ENCODE results near the gene RPS26. TPM values are rescaled to one million over a fixed set of nuclear protein-coding genes. Genes with fewer than 3 reads are reported as not detected.
A peak's percentile ranks its signal among the peaks of the same experiment; 100 is the strongest.

The RPS26 gene
- total and polyA plus RNA-seq, 9 of the 15 experiments (the other 6 are each of a cell fraction or from before 2014, with no cell fraction given), result 70.2 to 1,589 (median 852) TPM

DNA sequence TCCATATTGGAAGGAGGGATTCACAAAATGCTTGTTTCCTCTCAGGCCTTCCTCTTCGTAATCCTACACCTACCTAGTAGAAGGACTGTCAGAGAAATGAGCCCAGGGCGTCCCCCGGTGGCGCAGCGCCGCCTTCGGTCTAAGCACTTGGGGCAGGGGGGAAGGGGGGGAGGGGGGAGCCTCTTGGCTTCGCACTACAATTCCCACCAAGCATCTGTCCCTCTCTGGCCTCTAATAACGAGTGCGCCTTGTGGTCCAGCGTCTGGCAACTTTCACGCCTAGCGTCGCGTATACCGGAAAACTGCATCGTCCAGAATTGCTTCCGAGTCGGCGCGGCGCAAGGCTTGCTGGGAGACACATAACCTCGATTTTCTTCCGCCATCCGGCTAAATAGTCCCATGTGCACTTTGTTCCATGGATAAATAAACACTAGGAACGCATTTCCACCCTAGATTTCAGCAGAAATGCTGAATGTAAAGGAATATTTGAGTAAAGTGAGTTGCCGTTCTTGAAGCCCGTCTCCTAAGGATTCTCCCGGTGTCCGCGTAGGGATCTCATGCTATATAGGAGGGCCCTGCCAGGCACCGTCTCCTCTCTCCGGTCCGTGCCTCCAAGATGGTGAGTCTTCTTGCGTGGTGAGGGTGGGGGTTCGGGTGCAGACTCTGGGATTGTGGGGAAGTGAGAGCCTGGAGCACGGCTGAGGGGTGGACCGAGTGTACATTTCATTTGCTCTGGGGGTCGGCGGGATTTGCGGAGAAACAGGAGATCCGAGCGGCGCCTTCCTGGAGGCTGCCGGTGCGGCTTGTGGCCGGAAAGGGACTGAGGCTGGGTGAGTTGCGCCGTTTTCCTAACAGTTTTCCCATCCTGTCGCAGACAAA lies at the start of gene RPS26 (continued):
- TF ChIP-seq RFX7 (CRISPR knock-in tag; IDR thresholded peaks at IDR 0.05) (no peak), DACH1 (IDR thresholded peaks at IDR 0.05; ENCODE audit: partially characterized antibody) (no peak), BMI1 (IDR thresholded peaks at IDR 0.05; ENCODE audit: low read length) (no peak), ZNF197 (CRISPR knock-in tag; IDR thresholded peaks at IDR 0.05; ENCODE audit: low read depth) (peak; percentile 81; the same call in 1 of the 2 replicates), SNRNP70 (optimal IDR thresholded peaks at IDR 0.05; ENCODE audit: low read depth, low read length) (no peak), FOXK2 (conservative IDR thresholded peaks at IDR 0.05 in 1 of 2, IDR thresholded peaks at IDR 0.05 in 1 of 2; ENCODE audit: low read depth in 2 of 2) (peak; percentile 47 to 77; a peak in 3 of 4 replicates), NUFIP1 (IDR thresholded peaks at IDR 0.05; ENCODE audit: partially characterized antibody) (no peak), RAD21 (CRISPR knock-in tag; conservative IDR thresholded peaks at IDR 0.05 in 1 of 2, IDR thresholded peaks at IDR 0.05 in 1 of 2) (peak; percentile 65 to 79), MITF (IDR thresholded peaks at IDR 0.05) (no peak), SRSF1 (IDR thresholded peaks at IDR 0.05; ENCODE audit: low read depth, low read length) (0 out of 2 replicates have a peak, but pooled peaks have one; percentile 56), ZNF445 (CRISPR knock-in tag; IDR thresholded peaks at IDR 0.05; ENCODE audit: low read depth) (peak; percentile 64; the same call in 1 of the 2 replicates), HNRNPK (IDR thresholded peaks at IDR 0.05; ENCODE audit: low read depth, low read length, poor library complexity, severe bottlenecking) (no peak), U2AF1 (optimal IDR thresholded peaks at IDR 0.05; ENCODE audit: low read depth, low read length) (no peak), BCL6 (CRISPR knock-in tag; IDR thresholded peaks at IDR 0.05) (no peak), RBM25 (IDR thresholded peaks at IDR 0.05; ENCODE audit: low read depth, low read length, severe bottlenecking) (no peak), HSF4 (CRISPR knock-in tag; IDR thresholded peaks at IDR 0.05; ENCODE audit: borderline replicate concordance) (no peak), POLR2G (IDR thresholded peaks at IDR 0.05; ENCODE audit: low read depth, low read length) (peak; percentile 97), PTTG1 (tag; IDR thresholded peaks at IDR 0.05; ENCODE audit: low read depth) (peak; percentile 66; the same call in 1 of the 2 replicates), PCBP1 (IDR thresholded peaks at IDR 0.05; ENCODE audit: low read depth, low read length, poor library complexity, severe bottlenecking) (peak; percentile 49), TGIF2 (CRISPR knock-in tag; IDR thresholded peaks at IDR 0.05) (no peak)
- TF ChIP-seq, protein P1, sequence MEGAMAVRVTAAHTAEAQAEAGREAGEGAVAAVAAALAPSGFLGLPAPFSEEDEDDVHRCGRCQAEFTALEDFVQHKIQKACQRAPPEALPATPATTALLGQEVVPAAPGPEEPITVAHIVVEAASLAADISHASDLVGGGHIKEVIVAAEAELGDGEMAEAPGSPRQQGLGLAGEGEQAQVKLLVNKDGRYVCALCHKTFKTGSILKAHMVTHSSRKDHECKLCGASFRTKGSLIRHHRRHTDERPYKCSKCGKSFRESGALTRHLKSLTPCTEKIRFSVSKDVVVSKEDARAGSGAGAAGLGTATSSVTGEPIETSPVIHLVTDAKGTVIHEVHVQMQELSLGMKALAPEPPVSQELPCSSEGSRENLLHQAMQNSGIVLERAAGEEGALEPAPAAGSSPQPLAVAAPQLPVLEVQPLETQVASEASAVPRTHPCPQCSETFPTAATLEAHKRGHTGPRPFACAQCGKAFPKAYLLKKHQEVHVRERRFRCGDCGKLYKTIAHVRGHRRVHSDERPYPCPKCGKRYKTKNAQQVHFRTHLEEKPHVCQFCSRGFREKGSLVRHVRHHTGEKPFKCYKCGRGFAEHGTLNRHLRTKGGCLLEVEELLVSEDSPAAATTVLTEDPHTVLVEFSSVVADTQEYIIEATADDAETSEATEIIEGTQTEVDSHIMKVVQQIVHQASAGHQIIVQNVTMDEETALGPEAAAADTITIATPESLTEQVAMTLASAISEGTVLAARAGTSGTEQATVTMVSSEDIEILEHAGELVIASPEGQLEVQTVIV (CRISPR knock-in tag; IDR thresholded peaks at IDR 0.05; ENCODE audit: borderline replicate concordance), result no peak
